ENCODE results near the gene FAM184A.
"Not testable (repeated sequence)": the region's sequence is repeated elsewhere in the genome, so short reads cannot be mapped to it uniquely, and the experiment has no call there.

The FAM184A gene

GRCh38 chr6:119078376-119079282 lies at the start of gene FAM184A:
Gene FAM184A, minus strand, starts transcription at chr6:119078664. Its CDS starts 365 bp downstream, at chr6:119078299.
- peak; percentile 67 for DNase-seq (ENCODE audit: low read depth)

GRCh38 chr6:119127627-119128026 lies 49.2 kb upstream of the FAM184A start:
- DNase-seq (ENCODE audit: low read depth): no peak

- DNase-seq (ENCODE audit: low read depth): no peak
Measured at GRCh38 chr6:119126826-119127225, 48.4 kb upstream of the FAM184A start.

- DNase-seq (ENCODE audit: low read depth): no peak
Measured at GRCh38 chr6:119126140-119126539, 47.7 kb upstream of the FAM184A start.

GRCh38 chr6:119125576-119125975 lies 47.1 kb upstream of the FAM184A start:
- no peak for DNase-seq (ENCODE audit: low read depth)

GRCh38 chr6:119124079-119124824 lies 45.8 kb upstream of the FAM184A start:
- no peak for DNase-seq (ENCODE audit: low read depth)

- DNase-seq (ENCODE audit: low read depth): no peak
Measured at GRCh38 chr6:119122336-119122735, 43.9 kb upstream of the FAM184A start.

- DNase-seq (ENCODE audit: low read depth): no peak
Measured at GRCh38 chr6:119121367-119121766, 42.9 kb upstream of the FAM184A start.

- DNase-seq (ENCODE audit: low read depth): no peak
Measured at GRCh38 chr6:119119989-119120388, 41.5 kb upstream of the FAM184A start.

- DNase-seq (ENCODE audit: low read depth): not testable (repeated sequence)
Measured at GRCh38 chr6:119119062-119119461, 40.6 kb upstream of the FAM184A start.

- DNase-seq (ENCODE audit: low read depth): no peak
Measured at GRCh38 chr6:119116712-119117281, 38.3 kb upstream of the FAM184A start.

- DNase-seq (ENCODE audit: low read depth): no peak
Measured at GRCh38 chr6:119113961-119114360, 35.5 kb upstream of the FAM184A start.

- no peak for DNase-seq (ENCODE audit: low read depth)
Measured at GRCh38 chr6:119112812-119113530, 34.5 kb upstream of the FAM184A start.

- DNase-seq (ENCODE audit: low read depth): no peak
Measured at GRCh38 chr6:119110601-119111548, 32.4 kb upstream of the FAM184A start.

- no peak for DNase-seq (ENCODE audit: low read depth)
Measured at GRCh38 chr6:119109654-119110325, 31.3 kb upstream of the FAM184A start.

GRCh38 chr6:119108076-119108475 lies 29.6 kb upstream of the FAM184A start:
- no peak for DNase-seq (ENCODE audit: low read depth)

GRCh38 chr6:119105282-119105681 lies 26.8 kb upstream of the FAM184A start:
- DNase-seq (ENCODE audit: low read depth): no peak

GRCh38 chr6:119102901-119103300 lies 24.4 kb upstream of the FAM184A start:
- no peak for DNase-seq (ENCODE audit: low read depth)

GRCh38 chr6:119100115-119100514 lies 21.7 kb upstream of the FAM184A start:
- DNase-seq (ENCODE audit: low read depth): no peak

- not testable (repeated sequence) for DNase-seq (ENCODE audit: low read depth)
Measured at GRCh38 chr6:119097815-119098361, 19.4 kb upstream of the FAM184A start.
